ENCODE data around the gene CPA1.

DNA sequence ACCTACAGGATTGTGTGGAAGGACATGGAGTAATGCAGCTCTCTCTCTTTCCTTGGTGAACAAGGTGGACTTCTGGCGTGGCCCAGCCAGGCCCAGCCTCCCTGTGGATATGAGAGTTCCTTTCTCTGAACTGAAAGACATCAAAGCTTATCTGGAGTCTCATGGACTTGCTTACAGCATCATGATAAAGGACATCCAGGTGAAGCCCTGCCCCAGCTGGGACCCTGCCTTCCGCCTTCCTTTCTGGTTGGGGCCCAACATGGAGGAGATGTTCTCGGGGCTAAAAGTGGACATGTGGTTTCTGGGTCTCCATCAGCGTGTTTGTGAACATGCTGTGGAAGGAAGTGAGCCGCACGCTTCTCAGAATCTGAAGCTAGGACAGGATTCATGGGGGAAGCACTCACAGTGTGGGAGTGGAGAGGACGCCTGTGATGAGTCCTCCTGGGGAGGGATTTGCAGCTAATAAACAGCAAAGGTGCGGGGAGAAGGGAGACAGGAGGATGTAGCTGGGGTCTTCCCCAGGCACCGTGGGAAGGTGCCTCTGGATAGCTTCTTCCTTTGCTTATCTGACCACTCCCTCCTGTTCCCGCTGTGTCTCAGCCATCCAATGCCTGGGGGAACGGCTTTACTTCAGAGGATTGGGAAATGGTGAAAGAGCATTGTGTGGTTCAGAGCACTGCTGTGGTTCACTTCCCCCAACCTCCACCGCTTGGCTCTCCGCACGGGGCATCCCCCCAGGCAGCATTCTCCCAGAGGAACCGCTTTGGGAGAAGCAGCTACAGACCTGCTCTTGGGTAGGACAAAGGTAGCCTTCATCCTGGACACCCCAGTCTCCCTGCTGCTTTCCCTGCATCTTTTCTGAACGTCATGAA is 30.1 kb upstream of the CPA1 start:
- TF ChIP-seq, protein P1, sequence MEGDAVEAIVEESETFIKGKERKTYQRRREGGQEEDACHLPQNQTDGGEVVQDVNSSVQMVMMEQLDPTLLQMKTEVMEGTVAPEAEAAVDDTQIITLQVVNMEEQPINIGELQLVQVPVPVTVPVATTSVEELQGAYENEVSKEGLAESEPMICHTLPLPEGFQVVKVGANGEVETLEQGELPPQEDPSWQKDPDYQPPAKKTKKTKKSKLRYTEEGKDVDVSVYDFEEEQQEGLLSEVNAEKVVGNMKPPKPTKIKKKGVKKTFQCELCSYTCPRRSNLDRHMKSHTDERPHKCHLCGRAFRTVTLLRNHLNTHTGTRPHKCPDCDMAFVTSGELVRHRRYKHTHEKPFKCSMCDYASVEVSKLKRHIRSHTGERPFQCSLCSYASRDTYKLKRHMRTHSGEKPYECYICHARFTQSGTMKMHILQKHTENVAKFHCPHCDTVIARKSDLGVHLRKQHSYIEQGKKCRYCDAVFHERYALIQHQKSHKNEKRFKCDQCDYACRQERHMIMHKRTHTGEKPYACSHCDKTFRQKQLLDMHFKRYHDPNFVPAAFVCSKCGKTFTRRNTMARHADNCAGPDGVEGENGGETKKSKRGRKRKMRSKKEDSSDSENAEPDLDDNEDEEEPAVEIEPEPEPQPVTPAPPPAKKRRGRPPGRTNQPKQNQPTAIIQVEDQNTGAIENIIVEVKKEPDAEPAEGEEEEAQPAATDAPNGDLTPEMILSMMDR (IDR thresholded peaks at IDR 0.05; ENCODE audit: low read depth, low read length), result no peak
- TF ChIP-seq EZH2phosphoT487 (IDR thresholded peaks at IDR 0.05; ENCODE audit: low read depth), result no peak

Measured in OCI-LY3 (cell line).